HFF-Myc (cell line): ENCODE data around the gene USP31.

ENCODE experiments used
- DNase-seq: peaks from one replicate; pipeline ENCODE4 v3.0.0-alpha.2; 2011; ENCODE audit warnings: low read depth; ENCODE audit errors: extremely low read depth
- H3K4me3 ChIP-seq: replicated peaks from 2 replicates; pipeline ENCODE4 v1.5.1; 2011; ENCODE audit warnings: low read depth, mild to moderate bottlenecking, control low read depth, low read length
- TF ChIP-seq, protein P1 (sequence below): IDR thresholded peaks from 2 replicates; pipeline ENCODE4 v1.5.1; 2012; ENCODE audit warnings: mild to moderate bottlenecking, low read depth, low read length, control low read depth; ENCODE audit errors: missing control alignments

The USP31 gene

DNA sequence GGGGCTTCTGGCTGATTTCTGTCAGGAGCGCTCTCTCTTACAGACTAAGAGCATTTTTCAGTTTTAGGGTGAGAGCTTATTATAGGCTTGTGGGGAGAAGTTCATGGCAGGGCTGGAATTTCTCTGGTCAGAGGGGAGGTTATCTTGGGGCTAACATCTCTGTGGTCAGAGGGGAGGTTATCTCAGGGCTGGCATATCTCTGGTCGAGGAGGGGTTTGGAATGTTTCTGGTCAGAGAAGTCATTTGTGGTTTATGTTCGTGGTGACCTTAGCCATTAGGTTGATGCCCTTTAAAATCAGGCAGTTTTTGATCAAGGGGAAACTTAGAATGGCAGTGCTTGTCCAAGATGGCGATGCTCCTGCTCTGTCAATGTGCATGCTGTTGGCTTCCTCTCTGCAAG is 10.8 kb upstream of the USP31 start:
- DNase-seq: no peak
- TF ChIP-seq, protein P1, sequence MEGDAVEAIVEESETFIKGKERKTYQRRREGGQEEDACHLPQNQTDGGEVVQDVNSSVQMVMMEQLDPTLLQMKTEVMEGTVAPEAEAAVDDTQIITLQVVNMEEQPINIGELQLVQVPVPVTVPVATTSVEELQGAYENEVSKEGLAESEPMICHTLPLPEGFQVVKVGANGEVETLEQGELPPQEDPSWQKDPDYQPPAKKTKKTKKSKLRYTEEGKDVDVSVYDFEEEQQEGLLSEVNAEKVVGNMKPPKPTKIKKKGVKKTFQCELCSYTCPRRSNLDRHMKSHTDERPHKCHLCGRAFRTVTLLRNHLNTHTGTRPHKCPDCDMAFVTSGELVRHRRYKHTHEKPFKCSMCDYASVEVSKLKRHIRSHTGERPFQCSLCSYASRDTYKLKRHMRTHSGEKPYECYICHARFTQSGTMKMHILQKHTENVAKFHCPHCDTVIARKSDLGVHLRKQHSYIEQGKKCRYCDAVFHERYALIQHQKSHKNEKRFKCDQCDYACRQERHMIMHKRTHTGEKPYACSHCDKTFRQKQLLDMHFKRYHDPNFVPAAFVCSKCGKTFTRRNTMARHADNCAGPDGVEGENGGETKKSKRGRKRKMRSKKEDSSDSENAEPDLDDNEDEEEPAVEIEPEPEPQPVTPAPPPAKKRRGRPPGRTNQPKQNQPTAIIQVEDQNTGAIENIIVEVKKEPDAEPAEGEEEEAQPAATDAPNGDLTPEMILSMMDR: no peak
- H3K4me3 ChIP-seq: no peak overlapping the region

DNA sequence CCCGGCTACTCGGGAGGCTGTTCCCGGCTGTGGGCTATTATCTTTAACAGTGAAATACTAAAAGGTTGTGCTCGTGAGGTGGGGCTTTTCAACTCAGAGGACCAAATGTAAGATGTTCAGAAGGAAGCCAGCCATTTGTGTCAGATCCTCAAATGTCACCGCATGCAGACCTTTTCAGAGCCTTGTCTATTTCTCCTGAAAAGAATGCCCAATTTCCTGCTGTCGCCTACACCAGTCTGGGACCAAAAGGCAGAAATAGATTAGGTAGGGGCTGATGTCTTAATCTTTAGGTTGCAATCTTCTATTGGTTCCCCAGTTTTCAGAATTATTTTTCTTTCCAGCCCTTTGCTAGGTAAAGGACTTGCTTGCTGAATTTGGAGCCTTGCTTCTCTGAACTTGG is 8.9 kb upstream of the USP31 start:
- no peak overlapping the region for H3K4me3 ChIP-seq
- TF ChIP-seq, protein P1: no peak
- DNase-seq: no peak

DNA sequence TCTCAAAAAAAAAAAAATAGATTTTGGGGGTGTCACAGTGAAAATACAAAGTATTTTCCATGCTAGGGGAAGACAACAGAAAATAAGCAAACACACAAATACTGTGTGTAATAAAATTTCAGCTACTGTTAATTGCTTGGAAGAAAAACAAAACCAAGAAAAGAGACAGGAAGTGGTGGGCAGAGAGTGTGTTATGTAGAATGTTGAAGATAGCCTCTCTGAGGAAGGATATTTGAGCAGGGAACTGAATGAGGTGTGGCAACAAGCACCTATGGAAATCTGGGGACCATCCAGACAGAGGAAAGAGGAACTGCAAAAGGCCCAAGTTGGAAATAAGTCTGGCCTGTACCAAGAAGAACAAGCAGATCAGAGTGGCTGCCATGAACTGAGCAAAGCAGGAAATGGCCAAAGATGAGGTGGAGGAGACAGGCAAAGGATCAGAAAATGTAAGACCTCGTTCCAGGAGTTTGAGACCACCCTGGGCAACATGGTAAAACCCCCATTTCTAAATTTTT is 7.8 kb upstream of the USP31 start:
- no peak for DNase-seq
- H3K4me3 ChIP-seq: no peak overlapping the region
- TF ChIP-seq, protein P1: no peak

DNA sequence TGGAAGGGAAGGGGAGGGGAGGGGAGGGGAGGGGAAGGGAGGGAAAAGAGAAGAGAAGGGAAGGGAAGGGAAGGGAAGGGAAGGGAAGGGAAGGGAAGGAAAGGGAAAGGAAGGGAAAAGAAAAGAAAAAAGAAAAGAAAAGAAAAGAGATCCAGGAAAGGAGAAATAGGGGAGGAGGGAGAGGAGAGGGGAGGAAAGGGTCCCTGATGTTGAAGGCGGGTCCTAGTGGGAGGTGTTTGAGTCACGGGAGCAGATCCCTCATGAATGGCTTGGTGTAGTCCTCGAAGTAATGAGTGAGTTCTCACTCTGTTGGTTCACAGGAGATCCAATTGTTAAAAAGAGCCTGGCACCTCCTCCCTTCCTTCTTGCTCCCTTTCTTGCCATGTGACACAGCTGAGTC is 6.9 kb upstream of the USP31 start:
- no peak overlapping the region for H3K4me3 ChIP-seq
- no peak for DNase-seq
- TF ChIP-seq, protein P1: no peak

DNA sequence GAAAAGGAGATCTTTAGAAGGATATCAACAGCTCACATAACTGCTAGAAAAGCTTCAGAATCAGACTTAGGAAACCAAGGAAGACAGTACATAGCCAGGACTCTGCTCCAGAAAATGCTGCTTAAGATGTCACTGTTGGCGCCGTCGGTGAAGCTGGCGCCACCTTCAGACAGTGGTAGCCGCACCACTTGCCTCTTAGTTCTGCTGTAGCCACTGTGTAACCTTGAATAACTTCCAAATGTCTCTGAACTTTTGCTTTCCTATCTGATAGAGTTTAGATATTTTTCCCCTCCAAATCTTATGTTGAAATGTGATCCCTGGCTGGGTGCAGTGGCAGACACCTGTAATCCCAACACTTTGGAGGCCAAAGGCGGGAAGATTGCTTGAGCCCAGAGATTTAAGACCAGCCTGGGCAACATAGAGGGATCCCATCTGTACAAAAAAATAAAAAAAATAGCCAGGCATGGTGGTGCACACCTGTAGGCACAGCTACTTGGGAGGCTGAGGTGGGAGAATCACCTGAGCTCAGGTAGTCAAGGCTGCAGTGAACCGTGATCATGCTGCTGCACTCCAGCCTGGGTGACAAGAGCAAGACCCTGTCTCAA is 6.3 kb upstream of the USP31 start:
- no peak overlapping the region for H3K4me3 ChIP-seq
- DNase-seq: no peak
- TF ChIP-seq, protein P1: peak; percentile 36

DNA sequence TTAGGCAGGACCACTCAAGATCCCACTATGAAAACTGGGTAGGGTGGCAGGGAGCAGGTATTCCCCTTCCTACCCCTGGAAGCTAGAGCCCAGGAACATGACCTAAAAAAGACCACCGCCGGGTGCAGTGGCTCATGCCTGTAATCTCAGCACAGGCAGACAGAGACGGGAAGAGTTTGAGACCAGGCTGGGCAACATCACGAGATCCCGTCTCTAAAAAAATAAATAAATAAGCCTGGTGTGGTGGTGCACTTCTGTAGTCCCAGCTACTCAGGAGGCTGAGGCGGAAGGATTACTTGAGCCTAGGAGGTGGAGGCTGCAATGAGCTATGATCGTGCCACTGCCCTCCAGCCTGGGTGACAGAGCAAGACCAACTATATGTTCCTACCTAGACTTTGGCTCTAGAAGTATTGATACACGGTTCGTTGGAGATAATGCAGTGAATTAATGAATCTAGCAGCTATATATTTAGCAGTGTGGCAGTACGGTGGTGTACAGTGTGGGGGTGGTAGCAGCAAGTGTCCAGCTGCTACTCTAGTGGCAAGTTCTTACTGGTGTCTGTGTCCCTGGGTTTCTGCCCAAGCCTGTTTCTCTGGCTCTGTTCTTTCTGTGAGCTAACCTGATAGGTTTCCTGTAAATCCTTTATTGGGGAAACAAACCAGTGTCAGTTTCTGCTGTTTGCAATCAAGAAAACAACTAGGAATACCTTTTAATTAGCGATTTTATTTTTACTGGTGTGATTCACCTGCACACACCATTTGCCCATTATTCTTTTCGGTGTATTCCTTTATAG is 3.3 kb upstream of the USP31 start:
- TF ChIP-seq, protein P1: no peak
- H3K4me3 ChIP-seq: no peak overlapping the region
- no peak for DNase-seq
